CD4-positive, alpha-beta T cell treated with Interleukin-6 for 4 hours (primary cell): ENCODE results near the gene LRRC75B.
A peak's percentile ranks its signal among the peaks of the same experiment; 100 is the strongest.
"Not testable (repeated sequence)": the region's sequence is repeated elsewhere in the genome, so short reads cannot be mapped to it uniquely, and the experiment has no call there.

ENCODE experiments used
- DNase-seq: peaks from one replicate; pipeline ENCODE4 v3.0.0-alpha.2; 2020; ENCODE audit warnings: mixed read lengths

Gene LRRC75B

GRCh38 chr22:24602105-24602749, 9.4 kb upstream of the LRRC75B start:
- DNase-seq: not testable (repeated sequence)

- DNase-seq: peak; percentile 11
These were observed 8.6 kb upstream of the LRRC75B start for GRCh38 chr22:24601217-24602104.

GRCh38 chr22:24599958-24600715, 7.3 kb upstream of the LRRC75B start:
- DNase-seq: not testable (repeated sequence)

GRCh38 chr22:24599514-24599913, 6.6 kb upstream of the LRRC75B start:
- no peak for DNase-seq

GRCh38 chr22:24597076-24597475, 4.2 kb upstream of the LRRC75B start:
- not testable (repeated sequence) for DNase-seq

- DNase-seq: no peak
These were observed 3.0 kb upstream of the LRRC75B start for GRCh38 chr22:24595863-24596262.

GRCh38 chr22:24595228-24595627, 2.4 kb upstream of the LRRC75B start:
- DNase-seq: no peak

GRCh38 chr22:24594569-24595120, 1.8 kb upstream of the LRRC75B start:
- no peak for DNase-seq

GRCh38 chr22:24593836-24594568, 1.1 kb upstream of the LRRC75B start:
- no peak for DNase-seq

GRCh38 chr22:24593559-24593835, 624 bp upstream of the LRRC75B start:
- not testable (repeated sequence) for DNase-seq

- no peak for DNase-seq
These were observed 619 bp downstream of the LRRC75B start for GRCh38 chr22:24592058-24592850.

GRCh38 chr22:24591286-24591830, 1.5 kb downstream of the LRRC75B start:
- DNase-seq: no peak

GRCh38 chr22:24590596-24591173, 2.2 kb downstream of the LRRC75B start:
- no peak for DNase-seq

GRCh38 chr22:24589518-24590030, 3.3 kb downstream of the LRRC75B start:
- no peak for DNase-seq

GRCh38 chr22:24588757-24589481, 4.0 kb downstream of the LRRC75B start:
- no peak for DNase-seq

GRCh38 chr22:24588381-24588756, 4.5 kb downstream of the LRRC75B start:
- no peak for DNase-seq

GRCh38 chr22:24587948-24588347, 4.9 kb downstream of the LRRC75B start:
- DNase-seq: no peak

GRCh38 chr22:24587251-24587650, 5.6 kb downstream of the LRRC75B start:
- DNase-seq: no peak

GRCh38 chr22:24585927-24586546, 6.8 kb downstream of the LRRC75B start:
- no peak for DNase-seq

GRCh38 chr22:24585461-24585860, 7.4 kb downstream of the LRRC75B start:
- DNase-seq: no peak
